ENCODE measurements around the gene ATL3.
"Not testable (repeated sequence)": the region's sequence is repeated elsewhere in the genome, so short reads cannot be mapped to it uniquely, and the experiment has no call there.

ATL3 gene

DNA sequence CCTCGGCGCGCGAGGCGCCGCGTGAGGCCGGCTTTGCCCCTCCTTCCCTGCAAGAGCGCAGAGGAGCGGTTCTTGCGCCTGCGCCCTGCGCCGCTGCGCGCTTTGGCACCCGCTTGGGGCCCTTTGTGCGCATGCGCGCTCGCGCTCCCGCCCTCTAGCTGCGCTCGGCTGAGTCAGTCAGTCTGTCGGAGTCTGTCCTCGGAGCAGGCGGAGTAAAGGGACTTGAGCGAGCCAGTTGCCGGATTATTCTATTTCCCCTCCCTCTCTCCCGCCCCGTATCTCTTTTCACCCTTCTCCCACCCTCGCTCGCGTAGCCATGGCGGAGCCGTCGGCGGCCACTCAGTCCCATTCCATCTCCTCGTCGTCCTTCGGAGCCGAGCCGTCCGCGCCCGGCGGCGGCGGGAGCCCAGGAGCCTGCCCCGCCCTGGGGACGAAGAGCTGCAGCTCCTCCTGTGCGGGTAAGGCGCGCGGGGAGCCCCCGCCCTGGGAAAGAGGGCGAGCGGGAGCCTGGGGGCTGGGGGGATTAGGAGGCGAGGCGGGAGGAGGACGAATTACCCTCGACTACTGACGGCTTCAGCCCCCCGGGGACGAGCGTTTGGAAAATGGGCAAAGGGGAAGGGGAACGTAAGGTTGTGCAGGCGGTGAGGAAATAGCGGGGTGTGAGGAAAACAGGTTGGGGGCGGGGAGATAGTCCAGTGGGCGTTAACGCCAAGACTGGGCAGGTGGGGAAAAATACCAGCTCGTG, 10.3 kb upstream of the ATL3 start, which contains the start of gene RTN3:
Gene RTN3 (plus strand): TSS at position 180 of the 745 bp plus-strand sequence. CDS start 137 bp downstream, at position 317.
- DNase-seq, result peak; percentile 77

DNA sequence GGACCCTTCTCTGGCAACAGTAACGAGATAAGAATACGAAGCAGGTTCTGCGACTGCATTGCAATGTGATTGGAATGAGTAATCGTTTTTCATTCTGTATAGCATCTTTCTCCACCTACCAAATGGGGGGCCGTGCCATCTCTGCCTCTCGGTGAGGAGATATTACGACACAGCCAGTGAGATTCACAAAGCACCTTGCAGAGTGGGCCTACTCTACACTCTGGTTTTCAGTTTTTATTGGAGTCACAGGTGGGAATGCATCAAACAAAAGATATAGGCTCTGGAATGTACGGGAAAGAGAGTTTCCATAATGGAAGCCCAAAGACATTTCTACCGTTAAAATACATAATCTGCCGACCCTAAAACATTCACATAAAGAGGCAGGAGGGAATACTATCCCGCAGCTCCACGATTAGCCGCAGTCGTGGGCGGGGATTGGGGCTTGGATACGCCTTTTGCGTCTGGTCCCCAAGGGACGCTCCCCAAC, 9.7 kb upstream of the ATL3 start:
- no peak for DNase-seq

GRCh38 chr11:63673579-63673978, 2.4 kb upstream of the ATL3 start:
- DNase-seq, result no peak

GRCh38 chr11:63672936-63673539, 1.9 kb upstream of the ATL3 start:
- no peak for DNase-seq

GRCh38 chr11:63672156-63672463, 934 bp upstream of the ATL3 start:
- DNase-seq, result no peak

- DNase-seq, result no peak
Observed at GRCh38 chr11:63670433-63671321, 499 bp downstream of the ATL3 start.

DNA sequence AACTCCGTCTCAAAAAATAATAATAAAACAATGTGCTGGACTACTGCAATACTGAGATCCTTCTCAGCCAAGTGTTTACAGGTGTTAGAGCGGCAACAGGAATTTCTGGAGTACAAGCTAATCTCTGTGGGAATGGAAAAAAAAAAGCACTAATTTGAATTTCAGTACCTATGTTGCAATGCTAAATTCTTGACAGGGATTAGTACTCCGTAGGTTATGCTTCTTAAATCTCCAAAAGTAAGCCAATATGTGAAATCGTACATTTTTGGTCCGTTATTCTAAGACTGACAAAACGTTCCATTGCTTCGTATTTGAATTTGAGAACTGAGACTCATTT, 1.1 kb downstream of the ATL3 start:
- no peak for DNase-seq

DNA sequence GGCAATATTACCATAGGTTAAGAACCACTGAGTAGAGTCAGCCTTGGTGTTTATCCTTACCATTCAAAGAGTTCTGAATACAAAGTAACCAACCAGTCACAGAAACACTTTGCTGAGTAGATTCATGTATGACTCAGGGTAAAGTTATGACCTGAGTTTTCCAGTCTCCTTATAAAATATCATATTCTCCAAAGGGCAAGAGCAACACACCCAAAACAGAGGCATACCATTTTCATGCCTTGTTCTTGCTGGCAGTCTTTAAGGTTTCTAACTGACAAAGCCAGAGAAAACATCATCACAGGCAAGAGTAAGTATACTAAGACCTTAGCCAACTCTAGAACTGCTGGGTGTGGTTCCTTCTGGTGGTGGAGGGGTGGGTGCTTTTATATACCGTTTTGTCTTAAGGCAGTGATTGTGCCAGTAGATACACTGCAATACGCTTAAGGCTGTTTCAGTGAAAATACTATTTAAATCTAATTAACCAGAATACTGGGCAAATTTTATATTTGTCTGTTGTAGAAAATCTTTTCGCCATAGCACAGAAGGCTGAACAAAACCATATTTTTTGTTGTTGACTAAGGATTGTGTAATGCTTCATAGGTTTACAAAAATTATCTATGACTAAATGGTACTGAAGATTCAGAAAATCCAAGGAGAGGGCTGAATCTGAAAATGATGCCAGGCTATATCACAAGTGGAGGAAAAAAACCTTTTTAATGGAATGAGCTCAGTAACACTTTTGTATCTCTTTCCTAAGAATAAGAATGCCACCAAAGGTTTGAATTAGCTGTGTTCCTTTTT, 3.0 kb downstream of the ATL3 start:
- DNase-seq, result no peak

GRCh38 chr11:63666874-63667273, 4.3 kb downstream of the ATL3 start:
- no peak for DNase-seq

- no peak for DNase-seq
Observed at GRCh38 chr11:63663809-63664208, 7.4 kb downstream of the ATL3 start.

DNA sequence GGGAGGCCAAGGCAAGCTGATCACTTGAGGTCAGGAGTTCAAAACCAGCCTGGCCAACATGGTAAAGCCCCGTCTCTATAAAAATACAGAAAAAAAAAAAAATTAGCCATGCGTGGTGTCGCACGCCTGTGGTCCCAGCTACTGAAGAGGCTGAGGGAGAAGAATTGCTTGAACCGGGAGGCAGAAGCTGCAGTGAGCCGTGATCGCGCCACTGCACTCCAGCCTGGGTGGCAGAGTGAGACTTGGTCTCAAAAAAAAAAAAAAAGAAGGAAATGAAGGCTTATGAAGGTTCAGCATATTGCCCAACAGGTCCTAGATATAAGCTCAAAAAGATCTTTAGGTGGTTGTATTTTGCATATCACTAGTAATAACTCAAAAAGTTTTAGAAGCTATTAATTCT, 10.2 kb downstream of the ATL3 start:
- no peak for DNase-seq

- DNase-seq, result no peak
Observed at GRCh38 chr11:63652671-63653070, 18.5 kb downstream of the ATL3 start.

DNA sequence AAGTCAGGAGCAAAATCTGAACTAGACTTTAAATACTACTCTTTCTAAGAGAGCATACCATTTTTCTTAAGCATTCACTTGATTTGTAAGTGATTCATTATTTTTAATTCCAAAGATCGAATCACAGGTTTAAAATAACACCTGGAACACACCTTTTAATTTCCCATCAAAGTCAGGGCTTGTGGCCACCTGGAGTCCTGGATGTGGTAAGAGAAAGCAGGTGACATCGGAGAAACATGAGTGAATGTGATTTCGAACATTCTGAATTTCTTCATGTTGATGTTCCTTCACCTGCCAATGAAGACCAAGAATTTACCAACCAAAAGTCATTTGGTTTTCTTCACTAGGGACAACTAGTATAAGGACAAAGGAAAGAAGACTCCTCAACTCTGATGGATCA, 28.0 kb downstream of the ATL3 start:
- DNase-seq, result no peak

DNA sequence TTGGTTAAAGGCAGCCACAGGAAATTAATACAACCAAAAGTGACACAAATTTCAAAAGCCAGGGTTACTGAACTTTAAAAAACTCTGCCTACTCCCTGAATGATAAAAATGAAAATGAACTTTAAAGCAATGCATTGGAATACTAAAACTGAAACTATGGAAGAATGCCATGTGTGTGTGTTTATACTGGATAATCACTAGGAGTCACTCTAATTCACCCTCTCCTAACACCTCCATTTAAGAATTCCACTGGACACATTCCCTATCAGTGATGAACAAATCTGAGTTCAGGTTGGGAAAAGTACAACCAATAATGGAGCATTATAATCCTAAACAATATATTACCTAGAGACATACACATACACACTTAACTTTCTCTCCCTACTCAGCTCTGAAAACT, 29.4 kb downstream of the ATL3 start:
- no peak for DNase-seq

GRCh38 chr11:63639199-63639832, 31.9 kb downstream of the ATL3 start:
- no peak for DNase-seq

DNA sequence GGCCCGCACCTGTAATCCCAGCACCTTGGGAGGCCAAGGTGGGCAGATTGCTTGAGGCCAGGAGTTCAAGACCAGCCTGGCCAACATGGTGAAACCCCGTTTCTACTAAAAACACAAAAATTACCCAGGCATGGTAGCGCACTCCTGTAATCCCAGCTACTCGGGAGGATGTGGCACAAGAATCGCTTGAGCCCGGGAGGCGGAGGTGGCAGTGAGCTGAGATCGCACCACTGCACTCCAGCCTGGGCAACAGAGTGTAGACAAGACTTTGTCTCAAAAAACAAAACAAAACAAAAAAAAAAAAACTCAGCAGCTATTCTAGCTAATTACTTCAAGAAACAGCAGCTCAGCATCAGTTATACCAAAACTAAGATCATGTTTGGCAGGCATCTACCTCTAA, 32.7 kb downstream of the ATL3 start:
- DNase-seq, result not testable (repeated sequence)

- DNase-seq, result no peak
Observed at GRCh38 chr11:63635762-63636465, 35.3 kb downstream of the ATL3 start.

DNA sequence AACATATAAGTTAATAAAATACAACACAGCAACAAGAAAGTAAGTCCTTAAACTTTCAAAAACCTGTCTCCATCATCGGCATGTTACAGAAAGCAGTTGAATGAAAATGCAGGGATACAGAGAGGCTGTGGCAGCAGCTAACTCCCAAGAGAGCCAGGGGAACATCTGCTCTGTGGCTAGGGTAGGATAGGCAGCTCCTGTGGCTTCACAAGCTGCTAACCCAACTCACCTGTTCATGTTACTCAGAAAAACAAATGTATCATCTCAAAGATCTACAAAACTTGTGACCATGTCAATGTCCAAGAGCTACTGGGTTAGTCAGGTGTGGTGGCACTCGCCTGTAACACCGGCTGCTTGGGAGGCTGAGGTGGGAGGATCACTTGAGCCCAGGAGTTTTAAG, 41.8 kb downstream of the ATL3 start:
- no peak for DNase-seq

DNA sequence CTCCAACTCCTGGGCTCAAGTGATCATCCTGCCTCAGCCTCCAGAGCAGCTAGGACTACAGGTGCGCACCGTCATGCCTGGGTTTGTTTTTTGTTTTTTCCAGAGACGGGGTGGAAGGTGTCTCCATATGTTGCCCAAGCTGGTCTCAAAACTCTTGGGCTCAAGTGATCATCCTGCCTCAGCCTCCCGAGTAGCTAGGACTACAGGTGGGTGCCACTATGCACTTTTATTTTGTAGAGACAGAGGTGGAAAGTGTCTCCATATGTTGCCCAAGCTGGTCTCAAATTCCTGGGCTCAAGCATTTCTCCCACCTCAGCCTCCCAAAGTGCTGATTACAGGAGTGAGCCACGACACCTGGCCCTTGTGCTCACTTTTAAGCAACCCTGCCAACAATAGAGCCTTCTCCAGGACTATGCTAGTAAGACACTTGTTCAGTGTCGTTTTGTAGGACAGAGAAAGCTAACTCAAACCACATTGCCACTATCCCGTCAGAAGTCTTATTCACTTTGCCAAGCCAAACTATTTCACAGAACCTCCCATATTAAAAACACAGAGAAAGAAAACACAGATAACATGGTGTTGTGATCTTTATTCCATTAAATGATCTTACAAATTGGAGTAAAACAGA, 47.5 kb downstream of the ATL3 start:
- DNase-seq, result no peak

DNA sequence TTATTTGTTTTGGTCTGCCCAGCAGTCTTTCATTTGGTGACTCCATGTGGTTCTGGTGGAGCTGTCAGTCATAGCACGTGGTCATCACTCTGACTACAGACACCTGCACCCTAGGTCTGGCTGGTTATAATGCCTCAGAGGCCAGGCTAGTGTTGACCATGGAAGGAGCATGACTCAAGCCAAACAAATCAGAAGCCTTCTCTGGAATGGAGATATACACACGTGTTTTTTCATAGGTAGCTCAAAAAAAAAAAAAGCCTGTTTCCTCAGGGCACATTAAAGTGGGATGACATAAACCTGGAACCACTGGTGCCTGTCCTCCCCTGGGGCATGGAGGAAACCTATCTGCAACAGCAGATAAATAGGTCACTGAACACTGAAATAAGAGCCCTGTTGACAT, 48.9 kb downstream of the ATL3 start:
- DNase-seq, result no peak

- DNase-seq, result no peak
Observed at GRCh38 chr11:63621071-63621470, 50.1 kb downstream of the ATL3 start.

Measured in cortex of kidney (tissue), 1 donor.